Posterior cingulate gyrus (tissue), 11 donors: ENCODE data around the gene SLC22A3.
A peak's percentile ranks its signal among the peaks of the same experiment; 100 is the strongest.
"Not testable (repeated sequence)": the region's sequence is repeated elsewhere in the genome, so short reads cannot be mapped to it uniquely, and the experiment has no call there.

Experiments
- DNase-seq, 10 donors: peaks; one replicate each; pipeline versions ENCODE4 v3.0.0 to v3.0.0-alpha.2; 2020 to 2021; ENCODE audit warnings: mixed read lengths in 3 of 10
- intact Hi-C: fragments of 100-400 bp; cut with DNase I; formaldehyde crosslinking; loops from one replicate; pipeline ENCODE4 v1.15.1; 2023

SLC22A3 gene

GRCh38 chr6:160348223-160349019, at the start of gene SLC22A3:
TSS of gene SLC22A3 (plus strand) at chr6:160348378. CDS start at chr6:160348420, 42 bp downstream.
- intact Hi-C loops: no loop called here
- DNase-seq: peak in 3 of 10 donors; percentile 28 to 79 (median 69)

- intact Hi-C loops: no loop called here
- DNase-seq: no peak
Measured at GRCh38 chr6:160299559-160299958, 48.6 kb upstream of the SLC22A3 start.

GRCh38 chr6:160300076-160300695, 48.0 kb upstream of the SLC22A3 start:
- intact Hi-C loops: no loop called here
- peak in 1 of 10 donors; percentile 62 for DNase-seq

GRCh38 chr6:160301339-160301738, 46.8 kb upstream of the SLC22A3 start:
- DNase-seq: no peak
- intact Hi-C loops: no loop called here

- DNase-seq, intact Hi-C loops: not testable (repeated sequence)
Measured at GRCh38 chr6:160302431-160303082, 45.6 kb upstream of the SLC22A3 start.

- DNase-seq: no peak
- intact Hi-C loops: no loop called here
Measured at GRCh38 chr6:160303806-160304205, 44.4 kb upstream of the SLC22A3 start.

GRCh38 chr6:160305926-160306713, 42.1 kb upstream of the SLC22A3 start:
- peak in 7 of 10 donors; percentile 15 to 87 (median 55) for DNase-seq
- intact Hi-C loops: no loop called here

GRCh38 chr6:160309718-160310117, 38.5 kb upstream of the SLC22A3 start:
- intact Hi-C loops: no loop called here
- no peak for DNase-seq

GRCh38 chr6:160312900-160313299, 35.3 kb upstream of the SLC22A3 start:
- no peak for DNase-seq
- intact Hi-C loops: no loop called here

GRCh38 chr6:160315310-160315709, 32.9 kb upstream of the SLC22A3 start:
- DNase-seq: no peak
- intact Hi-C loops: no loop called here

GRCh38 chr6:160316261-160316660, 31.9 kb upstream of the SLC22A3 start:
- DNase-seq: no peak
- intact Hi-C loops: no loop called here

GRCh38 chr6:160319246-160319645, 28.9 kb upstream of the SLC22A3 start:
- intact Hi-C loops: no loop called here
- no peak for DNase-seq

GRCh38 chr6:160321729-160322505, 26.3 kb upstream of the SLC22A3 start:
- no peak for DNase-seq
- intact Hi-C loops: no loop called here

GRCh38 chr6:160327981-160328380, 20.2 kb upstream of the SLC22A3 start:
- no peak for DNase-seq
- intact Hi-C loops: no loop called here

GRCh38 chr6:160328447-160328846, 19.7 kb upstream of the SLC22A3 start:
- intact Hi-C loops: no loop called here
- no peak for DNase-seq

GRCh38 chr6:160329188-160329587, 19.0 kb upstream of the SLC22A3 start:
- no peak for DNase-seq
- intact Hi-C loops: no loop called here

GRCh38 chr6:160330619-160331018, 17.6 kb upstream of the SLC22A3 start:
- intact Hi-C loops: no loop called here

GRCh38 chr6:160331204-160331603, 17.0 kb upstream of the SLC22A3 start:
- intact Hi-C loops: no loop called here
- no peak for DNase-seq

More at GRCh38 chr6:160330619-160331018, 17.6 kb upstream of the SLC22A3 start:
- no peak for DNase-seq

- intact Hi-C loops: no loop called here
- no peak for DNase-seq
Measured at GRCh38 chr6:160331753-160332152, 16.4 kb upstream of the SLC22A3 start.

- intact Hi-C loops: no loop called here
- no peak for DNase-seq
Measured at GRCh38 chr6:160333101-160333500, 15.1 kb upstream of the SLC22A3 start.
